ENCODE measurements around the gene PRPS1. TPM values are rescaled to one million over a fixed set of nuclear protein-coding genes. Genes with fewer than 3 reads are reported as not detected.
"Not testable (repeated sequence)": the region's sequence is repeated elsewhere in the genome, so short reads cannot be mapped to it uniquely, and the experiment has no call there.

PRPS1 gene
- total and polyA plus RNA-seq, 4 donors, result 11.7 to 42.0 (median 33.0) TPM

GRCh38 chrX:107601759-107602158 is 26.6 kb upstream of the PRPS1 start:
- Histone ChIP-seq H3K27me3 (ENCODE audit: control insufficient read depth in 3 of 3, insufficient read depth in 3 of 3, low read length in 2 of 3) (peaks cover 0 to 9% (median 0%) of the 10 kb centered on the region in 3 donors), H3K36me3 (ENCODE audit: control insufficient read depth in 4 of 4, insufficient read depth in 4 of 4, low read length in 4 of 4) (no peaks in the 10 kb centered on the region), H3K9ac (ENCODE audit: insufficient read depth in 1 of 2, low read length in 2 of 2) (no peak overlapping the region), H3K27ac (ENCODE audit: low read depth in 1 of 2, low read length in 1 of 2) (no peak overlapping the region), H3K4me1 (ENCODE audit: control insufficient read depth in 5 of 5, insufficient read depth in 5 of 5, low read length in 5 of 5) (peaks cover 0 to 10% (median 0%) of the 10 kb centered on the region in 5 donors), H3K4me3 (no peak overlapping the region), H3K9me3 (ENCODE audit: control insufficient read depth in 4 of 4, insufficient read depth in 3 of 4, low read length in 3 of 4) (no peaks in the 10 kb centered on the region)
- no peak for ATAC-seq (ENCODE audit: insufficient read depth, low FRiP score)
- no peak for DNase-seq
- WGBS, 2 donors, result 89 to 97% methylated on average over 14 to 16 of the region's 16 CpGs
- no peak for TF ChIP-seq CTCF (IDR thresholded peaks at IDR 0.05; ENCODE audit: control extremely low read depth, extremely low read depth)

- H3K4me1 ChIP-seq (ENCODE audit: control insufficient read depth in 5 of 5, insufficient read depth in 5 of 5, low read length in 5 of 5), result peaks cover 0 to 10% (median 0%) of the 10 kb centered on the region in 5 donors
- no peak overlapping the region for H3K9ac ChIP-seq (ENCODE audit: insufficient read depth in 1 of 2, low read length in 2 of 2)
- H3K27me3 ChIP-seq (ENCODE audit: control insufficient read depth in 3 of 3, insufficient read depth in 3 of 3, low read length in 2 of 3), result peaks cover 0 to 18% (median 0%) of the 10 kb centered on the region in 3 donors
- no peak overlapping the region for H3K4me3 ChIP-seq
- no peak overlapping the region for H3K27ac ChIP-seq (ENCODE audit: low read depth in 1 of 2, low read length in 1 of 2)
- ATAC-seq (ENCODE audit: insufficient read depth, low FRiP score) (no peak), DNase-seq (no peak)
- 88 to 93% methylated on average over 20 to 21 of the region's 21 CpGs for WGBS, 2 donors
- TF ChIP-seq CTCF (IDR thresholded peaks at IDR 0.05; ENCODE audit: control extremely low read depth, extremely low read depth), result no peak
- no peaks in the 10 kb centered on the region for H3K9me3 ChIP-seq (ENCODE audit: control insufficient read depth in 4 of 4, insufficient read depth in 3 of 4, low read length in 3 of 4)
- H3K36me3 ChIP-seq (ENCODE audit: control insufficient read depth in 4 of 4, insufficient read depth in 4 of 4, low read length in 4 of 4), result no peaks in the 10 kb centered on the region
Measured at GRCh38 chrX:107602694-107603239, 25.5 kb upstream of the PRPS1 start.

- WGBS, 2 donors, result 69 to 83% methylated on average over 6 to 13 of the region's 13 CpGs
- no peak for ATAC-seq (ENCODE audit: insufficient read depth, low FRiP score)
- TF ChIP-seq CTCF (IDR thresholded peaks at IDR 0.05; ENCODE audit: control extremely low read depth, extremely low read depth), result no peak
- Histone ChIP-seq H3K4me3 (no peak overlapping the region), H3K27me3 (ENCODE audit: control insufficient read depth in 3 of 3, insufficient read depth in 3 of 3, low read length in 2 of 3) (peaks cover 0 to 14% (median 0%) of the 10 kb centered on the region in 3 donors), H3K36me3 (ENCODE audit: control insufficient read depth in 4 of 4, insufficient read depth in 4 of 4, low read length in 4 of 4) (no peaks in the 10 kb centered on the region), H3K27ac (ENCODE audit: low read depth in 1 of 2, low read length in 1 of 2) (no peak overlapping the region), H3K9me3 (ENCODE audit: control insufficient read depth in 4 of 4, insufficient read depth in 3 of 4, low read length in 3 of 4) (no peaks in the 10 kb centered on the region), H3K9ac (ENCODE audit: insufficient read depth in 1 of 2, low read length in 2 of 2) (no peak overlapping the region), H3K4me1 (ENCODE audit: control insufficient read depth in 5 of 5, insufficient read depth in 5 of 5, low read length in 5 of 5) (peaks cover 0 to 10% (median 0%) of the 10 kb centered on the region in 5 donors)
- no peak for DNase-seq
Measured at GRCh38 chrX:107603429-107604159, 24.7 kb upstream of the PRPS1 start.

- H3K9me3 ChIP-seq (ENCODE audit: control insufficient read depth in 4 of 4, insufficient read depth in 3 of 4, low read length in 3 of 4); H3K9ac ChIP-seq (ENCODE audit: insufficient read depth in 1 of 2, low read length in 2 of 2); DNase-seq; H3K36me3 ChIP-seq (ENCODE audit: control insufficient read depth in 4 of 4, insufficient read depth in 4 of 4, low read length in 4 of 4); H3K4me1 ChIP-seq (ENCODE audit: control insufficient read depth in 5 of 5, insufficient read depth in 5 of 5, low read length in 5 of 5); H3K27ac ChIP-seq (ENCODE audit: low read depth in 1 of 2, low read length in 1 of 2); ATAC-seq (ENCODE audit: insufficient read depth, low FRiP score); H3K4me3 ChIP-seq: not testable (repeated sequence)
- H3K27me3 ChIP-seq (ENCODE audit: control insufficient read depth in 3 of 3, insufficient read depth in 3 of 3, low read length in 2 of 3), result peaks cover 0 to 12% (median 3%) of the 10 kb centered on the region in 3 donors
- WGBS, 2 donors, result 80 to 85% methylated on average over 5 of the region's 5 CpGs
Measured at GRCh38 chrX:107609061-107609460, 19.2 kb upstream of the PRPS1 start.
